ENCODE data around the gene UGP2.
"Not testable (repeated sequence)": the region's sequence is repeated elsewhere in the genome, so short reads cannot be mapped to it uniquely, and the experiment has no call there.

The UGP2 gene

GRCh38 chr2:63844616-63845015 lies 2.9 kb downstream of the UGP2 start:
- Histone ChIP-seq H3K4me2 (ENCODE audit: low read length) (peak overlapping the region; percentile 81), H3K79me2 (ENCODE audit: control insufficient read depth, low read length) (peaks cover 88% of the 10 kb centered on the region), H3K4me3 (ENCODE audit: low read length) (peak overlapping the region; percentile 24; the same call in 1 of the 2 replicates), H3K9me3 (ENCODE audit: control insufficient read depth, insufficient read depth, low read length) (no peaks in the 10 kb centered on the region), H3K36me3 (ENCODE audit: control insufficient read depth, low read length) (peaks cover 71% of the 10 kb centered on the region), H3F3A (ENCODE audit: control insufficient read depth, insufficient read depth) (peaks cover 8% of the 10 kb centered on the region), H4K20me1 (ENCODE audit: control insufficient read depth, insufficient read depth, low read depth, low read length) (peaks cover 33% of the 10 kb centered on the region; the same call in 1 of the 2 replicates), H3K4me1 (ENCODE audit: control insufficient read depth, low read length) (peaks cover 52% of the 10 kb centered on the region), H3K9me2 (replicated peaks; ENCODE audit: control insufficient read depth, low read length) (no peaks in the 10 kb centered on the region), H3K27me3 (ENCODE audit: control insufficient read depth, low read length) (no peaks in the 10 kb centered on the region), H3K27ac (ENCODE audit: low read depth, low read length) (no peak overlapping the region)
- no peak for TF ChIP-seq EZH2phosphoT487 (IDR thresholded peaks at IDR 0.05; ENCODE audit: borderline replicate concordance, low read length)
- no peak for TF ChIP-seq CTCF (IDR thresholded peaks at IDR 0.05; ENCODE audit: low read depth, low read length, poor library complexity, severe bottlenecking)

GRCh38 chr2:63845866-63846265 lies 4.2 kb downstream of the UGP2 start:
- no peak overlapping the region for H3K4me3 ChIP-seq (ENCODE audit: low read length)
- peaks cover 46% of the 10 kb centered on the region for H3K4me1 ChIP-seq (ENCODE audit: control insufficient read depth, low read length)
- H3K4me2 ChIP-seq (ENCODE audit: low read length) = peak overlapping the region; percentile 27; the same call in 1 of the 2 replicates
- H3K9me3 ChIP-seq (ENCODE audit: control insufficient read depth, insufficient read depth, low read length) = no peaks in the 10 kb centered on the region
- H3K9me2 ChIP-seq (replicated peaks; ENCODE audit: control insufficient read depth, low read length) = no peaks in the 10 kb centered on the region
- no peaks in the 10 kb centered on the region for H3K27me3 ChIP-seq (ENCODE audit: control insufficient read depth, low read length)
- no peak for TF ChIP-seq EZH2phosphoT487 (IDR thresholded peaks at IDR 0.05; ENCODE audit: borderline replicate concordance, low read length)
- TF ChIP-seq CTCF (IDR thresholded peaks at IDR 0.05; ENCODE audit: low read depth, low read length, poor library complexity, severe bottlenecking) = no peak
- peaks cover 76% of the 10 kb centered on the region for H3K36me3 ChIP-seq (ENCODE audit: control insufficient read depth, low read length)
- peaks cover 99% of the 10 kb centered on the region for H3K79me2 ChIP-seq (ENCODE audit: control insufficient read depth, low read length)
- peaks cover 33% of the 10 kb centered on the region; the same call in 1 of the 2 replicates for H4K20me1 ChIP-seq (ENCODE audit: control insufficient read depth, insufficient read depth, low read depth, low read length)
- H3K27ac ChIP-seq (ENCODE audit: low read depth, low read length) = no peak overlapping the region
- H3F3A ChIP-seq (ENCODE audit: control insufficient read depth, insufficient read depth) = no peaks in the 10 kb centered on the region

GRCh38 chr2:63846487-63846886 lies 4.8 kb downstream of the UGP2 start:
- H3K36me3 ChIP-seq (ENCODE audit: control insufficient read depth, low read length) = peaks cover 75% of the 10 kb centered on the region
- peaks cover 34% of the 10 kb centered on the region; the same call in 1 of the 2 replicates for H4K20me1 ChIP-seq (ENCODE audit: control insufficient read depth, insufficient read depth, low read depth, low read length)
- no peak overlapping the region for H3K4me3 ChIP-seq (ENCODE audit: low read length)
- H3K9me2 ChIP-seq (replicated peaks; ENCODE audit: control insufficient read depth, low read length) = no peaks in the 10 kb centered on the region
- no peak overlapping the region for H3K27ac ChIP-seq (ENCODE audit: low read depth, low read length)
- no peaks in the 10 kb centered on the region for H3K9me3 ChIP-seq (ENCODE audit: control insufficient read depth, insufficient read depth, low read length)
- no peaks in the 10 kb centered on the region for H3F3A ChIP-seq (ENCODE audit: control insufficient read depth, insufficient read depth)
- H3K79me2 ChIP-seq (ENCODE audit: control insufficient read depth, low read length) = peaks cover 100% of the 10 kb centered on the region
- H3K4me2 ChIP-seq (ENCODE audit: low read length) = 0 out of 2 replicates have a peak overlapping the region, but pooled peaks have one; percentile 27
- no peak for TF ChIP-seq CTCF (IDR thresholded peaks at IDR 0.05; ENCODE audit: low read depth, low read length, poor library complexity, severe bottlenecking)
- no peak for TF ChIP-seq EZH2phosphoT487 (IDR thresholded peaks at IDR 0.05; ENCODE audit: borderline replicate concordance, low read length)
- peaks cover 46% of the 10 kb centered on the region for H3K4me1 ChIP-seq (ENCODE audit: control insufficient read depth, low read length)
- no peaks in the 10 kb centered on the region for H3K27me3 ChIP-seq (ENCODE audit: control insufficient read depth, low read length)

- H3K27ac ChIP-seq (ENCODE audit: low read depth, low read length); H3K9me2 ChIP-seq (replicated peaks; ENCODE audit: control insufficient read depth, low read length); H3K9me3 ChIP-seq (ENCODE audit: control insufficient read depth, insufficient read depth, low read length); H3K4me2 ChIP-seq (ENCODE audit: low read length); H3K27me3 ChIP-seq (ENCODE audit: control insufficient read depth, low read length); H3K4me3 ChIP-seq (ENCODE audit: low read length); H3F3A ChIP-seq (ENCODE audit: control insufficient read depth, insufficient read depth): not testable (repeated sequence)
- Histone ChIP-seq H3K79me2 (ENCODE audit: control insufficient read depth, low read length) (peaks cover 100% of the 10 kb centered on the region), H3K36me3 (ENCODE audit: control insufficient read depth, low read length) (peaks cover 80% of the 10 kb centered on the region), H3K4me1 (ENCODE audit: control insufficient read depth, low read length) (peaks cover 52% of the 10 kb centered on the region), H4K20me1 (ENCODE audit: control insufficient read depth, insufficient read depth, low read depth, low read length) (peaks cover 30% of the 10 kb centered on the region; the same call in 1 of the 2 replicates)
Observed at GRCh38 chr2:63847571-63847970, 5.9 kb downstream of the UGP2 start.
